DMS53 treated with DMSO at 0.1 percent for 48 hours (cell line): Measurements from ENCODE around the gene LYSET.
A peak's percentile ranks its signal among the peaks of the same experiment; 100 is the strongest.
"Not testable (repeated sequence)": the region's sequence is repeated elsewhere in the genome, so short reads cannot be mapped to it uniquely, and the experiment has no call there.

Source experiments
- DNase-seq: peaks from one replicate; lab custom pipeline; 2025; ENCODE audit not compliant: unreplicated experiment; lab: John Stamatoyannopoulos, UW

Gene LYSET

GRCh38 chr14:93168610-93169009, 16.5 kb upstream of the LYSET start:
- DNase-seq = not testable (repeated sequence)

- DNase-seq = not testable (repeated sequence)
Observed at GRCh38 chr14:93169619-93170018, 15.5 kb upstream of the LYSET start.

GRCh38 chr14:93170141-93170540, 15.0 kb upstream of the LYSET start:
- DNase-seq = not testable (repeated sequence)

- DNase-seq = no peak
Observed at GRCh38 chr14:93171376-93171775, 13.7 kb upstream of the LYSET start.

- no peak for DNase-seq
Observed at GRCh38 chr14:93173943-93174395, 11.1 kb upstream of the LYSET start.

- DNase-seq = not testable (repeated sequence)
Observed at GRCh38 chr14:93174731-93175130, 10.4 kb upstream of the LYSET start.

- no peak for DNase-seq
Observed at GRCh38 chr14:93175492-93175891, 9.6 kb upstream of the LYSET start.

- DNase-seq = no peak
Observed at GRCh38 chr14:93183596-93184317, 1.4 kb upstream of the LYSET start.

- no peak for DNase-seq
Observed at GRCh38 chr14:93185349-93185720, 218 bp downstream of the LYSET start.

- no peak for DNase-seq
Observed at GRCh38 chr14:93186466-93186865, 1.3 kb downstream of the LYSET start.

- DNase-seq = no peak
Observed at GRCh38 chr14:93186956-93187355, 1.8 kb downstream of the LYSET start.

GRCh38 chr14:93195316-93195999, 10.3 kb downstream of the LYSET start:
- DNase-seq = no peak

GRCh38 chr14:93199031-93199430, 13.9 kb downstream of the LYSET start:
- DNase-seq = no peak

GRCh38 chr14:93200553-93200952, 15.4 kb downstream of the LYSET start:
- no peak for DNase-seq

GRCh38 chr14:93201155-93201704, 16.1 kb downstream of the LYSET start:
- no peak for DNase-seq

- DNase-seq = peak; percentile 86
Observed at GRCh38 chr14:93206793-93207467, 21.8 kb downstream of the LYSET start, which contains the start of the genes GON7 and UBR7. GON7 (minus strand) TSS chr14:93207065; CDS start chr14:93207037, 28 bp downstream. UBR7 (plus strand) TSS chr14:93207256; CDS start chr14:93207292, 36 bp downstream.

- DNase-seq = no peak
Observed at GRCh38 chr14:93207468-93208308, 22.6 kb downstream of the LYSET start.

- DNase-seq = no peak
Observed at GRCh38 chr14:93212432-93212831, 27.3 kb downstream of the LYSET start.

GRCh38 chr14:93214598-93214997, 29.5 kb downstream of the LYSET start:
- DNase-seq = no peak

GRCh38 chr14:93219103-93219726, 34.1 kb downstream of the LYSET start:
- DNase-seq = peak; percentile 11
